GM12878 (cell line): ENCODE measurements around the gene TMPRSS2. TPM values are rescaled to one million over a fixed set of nuclear protein-coding genes. Genes with fewer than 3 reads are reported as not detected.

Experiments used
- ATAC-seq: fragments of 200-7000 bp; cut with Tn5 transposase; 3 replicates; pipeline ENCODE4 v1.9.1; 2020; ENCODE audit warnings: mild to moderate bottlenecking, moderate library complexity
- BruUV-seq: library from RNA; stranded (reverse); fragments of 400-500 nt; replicated peaks from 2 replicates; lab custom pipeline; 2021; lab: Mats Ljungman, UMichigan
- CTCF ChIA-PET: fragments of 300-600 bp; sonication (Branson Sonifier 250); formaldehyde crosslinking; extraction: SDS; loops from one replicate; lab custom pipeline; 2021; ENCODE audit warnings: inconsistent platforms; lab: Yijun Ruan, JAX
- POLR2A ChIA-PET: fragments of 350-600 bp; formaldehyde crosslinking; extraction: SDS; loops from one replicate; lab custom pipeline; 2021; ENCODE audit warnings: inconsistent platforms; lab: Charles Lee
- RAD21 ChIA-PET: fragments of 300-600 bp; sonication (Branson Sonifier 250); formaldehyde crosslinking; loops from one replicate; lab custom pipeline; 2023; ENCODE audit warnings: antibody characterized with exemption; ENCODE audit not compliant: unreplicated experiment; lab: Charles Lee
- SMC1A ChIA-PET: fragments of 300-600 bp; sonication (Branson Sonifier 250); formaldehyde crosslinking; loops from one replicate; lab custom pipeline; 2023; ENCODE audit not compliant: unreplicated experiment, uncharacterized antibody; lab: Charles Lee
- DNase-seq: peaks from one replicate; pipeline ENCODE4 v3.0.0-alpha.2; 2011; ENCODE audit warnings: low read depth, low spot score
- FAIRE-seq: peaks from 3 replicates; lab custom pipeline; 2011; peaks lifted over from hg19 to GRCh38; lab: Jason Lieb, UNC
- H2AFZ ChIP-seq: 2 replicates; pipeline ENCODE4 v1.6.0; 2011; ENCODE audit warnings: low read depth, low read length, control low read depth; ENCODE audit not compliant: control insufficient read depth
- H3K27ac ChIP-seq: 2 replicates; pipeline ENCODE4 v1.5.1; 2011; ENCODE audit warnings: control low read depth; ENCODE audit not compliant: control insufficient read depth, insufficient read depth
- H3K27me3 ChIP-seq, 2 experiments: replicated peaks in 1 of 2; 2 replicates each; pipeline versions ENCODE4 v1.6.0 to v1.6.1; 2011; ENCODE audit warnings: low read length in 1 of 2; ENCODE audit not compliant: control insufficient read depth in 2 of 2, insufficient read depth in 2 of 2
- H3K36me3 ChIP-seq, 2 experiments: 2 replicates each; pipeline ENCODE4 v1.5.1; 2011; ENCODE audit warnings: low read length in 1 of 2; ENCODE audit not compliant: control insufficient read depth in 2 of 2, insufficient read depth in 2 of 2
- H3K4me1 ChIP-seq: 2 replicates; pipeline ENCODE4 v1.6.1; 2011; ENCODE audit warnings: mild to moderate bottlenecking, low read length, moderate library complexity, mixed read lengths; ENCODE audit not compliant: control insufficient read depth, insufficient read depth
- H3K4me2 ChIP-seq: 2 replicates; pipeline ENCODE4 v1.6.0; 2011; ENCODE audit warnings: control low read depth; ENCODE audit not compliant: control insufficient read depth, insufficient read depth
- H3K4me3 ChIP-seq: fragments of 200-600 bp; sonication (generic); 2 replicates; pipeline ENCODE4 v1.5.1; 2016
- H3K79me2 ChIP-seq: 2 replicates; pipeline ENCODE4 v1.6.0; 2011; ENCODE audit warnings: low read length; ENCODE audit not compliant: control insufficient read depth, insufficient read depth
- H3K9ac ChIP-seq: 2 replicates; pipeline ENCODE4 v1.8.0; 2011; ENCODE audit warnings: low read length, control low read depth, mixed read lengths; ENCODE audit not compliant: control insufficient read depth, insufficient read depth
- H3K9me3 ChIP-seq: replicated peaks from 3 replicates; pipeline ENCODE4 v1.5.1; 2011; ENCODE audit warnings: mild to moderate bottlenecking, low read length; ENCODE audit not compliant: control insufficient read depth, insufficient read depth
- H4K20me1 ChIP-seq: 2 replicates; pipeline ENCODE4 v1.6.0; 2011; ENCODE audit not compliant: control insufficient read depth, insufficient read depth
- BCL11A ChIP-seq: IDR thresholded peaks from 2 replicates; pipeline ENCODE4 v1.6.1; 2011; ENCODE audit warnings: low read depth, low read length
- BMI1 ChIP-seq: fragments of 450-650 bp; IDR thresholded peaks from 2 replicates; pipeline ENCODE4 v1.6.1; 2016; ENCODE audit warnings: mild to moderate bottlenecking, moderate library complexity, borderline replicate concordance
- ESRRA ChIP-seq: IDR thresholded peaks from 2 replicates; pipeline ENCODE4 v1.6.1; 2012; ENCODE audit warnings: mild to moderate bottlenecking, low read length, improper control_type of control experiment
- GATAD2B ChIP-seq: fragments of 450-650 bp; conservative IDR thresholded peaks from 2 replicates; pipeline ENCODE4 v1.6.1; 2017; ENCODE audit warnings: low read depth, mild to moderate bottlenecking, moderate library complexity
- HDAC2 ChIP-seq: fragments of 200-600 bp; sonication (generic); IDR thresholded peaks from 2 replicates; pipeline ENCODE4 v1.6.1; 2017
- IKZF1 ChIP-seq: fragments of 450-650 bp; conservative IDR thresholded peaks from 2 replicates; pipeline ENCODE4 v1.6.1; 2017; ENCODE audit warnings: antibody characterized with exemption, mild to moderate bottlenecking
- MTA3 ChIP-seq: IDR thresholded peaks from 2 replicates; pipeline ENCODE4 v1.6.1; 2012; ENCODE audit warnings: low read length, inconsistent platforms, borderline replicate concordance
- MXI1 ChIP-seq: fragments of 150-350 bp; IDR thresholded peaks from 2 replicates; pipeline ENCODE4 v1.6.1; 2011; ENCODE audit warnings: low read depth, mild to moderate bottlenecking, inconsistent platforms, low read length, improper control_type of control experiment
- POLR2AphosphoS2 ChIP-seq: IDR thresholded peaks from 2 replicates; pipeline ENCODE4 v1.6.1; 2011; ENCODE audit warnings: low read depth, mild to moderate bottlenecking, low read length, improper control_type of control experiment, moderate library complexity
- STAT3 ChIP-seq: IDR thresholded peaks from 2 replicates; pipeline ENCODE4 v1.6.1; 2011; ENCODE audit warnings: low read depth, low read length, improper control_type of control experiment
- TCF7 ChIP-seq: IDR thresholded peaks from 2 replicates; pipeline ENCODE4 v1.6.1; 2014; ENCODE audit warnings: antibody characterized with exemption, borderline replicate concordance
- WGBS: methylation state at CpG from one replicate; pipeline ENCODE4 v1.1.6; 2016; ENCODE audit warnings: low lambda C conversion rate; ENCODE audit not compliant: insufficient replicate concordance, insufficient coverage; ENCODE audit errors: missing lambda C conversion rate; 5-methylcytosine and 5-hydroxymethylcytosine counted together
- in situ Hi-C: fragments of 300-500 bp; cut with MboI; formaldehyde crosslinking; loops from 9 replicates; pipeline ENCODE4 v1.14.3; 2018; ENCODE audit warnings: mixed read lengths
- intact Hi-C: fragments of 100-400 bp; cut with micrococcal nuclease; formaldehyde crosslinking; loops from one replicate; pipeline ENCODE4 v1.14.2; 2022; ENCODE audit not compliant: unreplicated experiment
- polyA plus RNA-seq, 11 experiments: library from polyadenylated mRNA; depleted of rRNA in 4 of 11; unstranded in 6 of 11; stranded (reverse) in 5 of 11; fragments of >200 nt; fragmentation: Nextera tagmentation in 4 of 11; fragmentation: Illumina TruSeq in 1 of 11; extraction: Ambion mirVana in 4 of 11; extraction: Trizol in 1 of 11; gene quantifications; 1 replicate in 1 of 11; 2 replicates in 10 of 11; pipeline versions ENCODE4 v1.2.1 to v1.2.3, GENCODE V29; 2011 to 2016; ENCODE audit warnings: inconsistent platforms in 2 of 11, missing spikeins in 2 of 11, low read depth in 1 of 11
- total RNA-seq, 4 experiments: library from RNA; depleted of rRNA in 3 of 4; stranded (reverse); fragments of >200 nt in 3 of 4; fragmentation: Illumina TruSeq in 1 of 4; extraction: Trizol in 1 of 4; gene quantifications; 2 replicates each; pipeline versions ENCODE4 v1.2.1 to v1.2.3, GENCODE V29; 2013 to 2021
- TF ChIP-seq, protein P1 (sequence below): IDR thresholded peaks from 2 replicates; pipeline ENCODE4 v1.6.1; 2012; ENCODE audit warnings: mild to moderate bottlenecking, low read depth, low read length
- TF ChIP-seq, protein P2 (sequence below): fragments of 450-650 bp; IDR thresholded peaks from 2 replicates; pipeline ENCODE4 v1.6.1; 2016; ENCODE audit warnings: mild to moderate bottlenecking
- TF ChIP-seq, protein P3 (sequence below): IDR thresholded peaks from 2 replicates; pipeline ENCODE4 v1.6.1; 2012; ENCODE audit warnings: low read length, inconsistent platforms
- TF ChIP-seq, protein P4 (sequence below): fragments of 450-650 bp; IDR thresholded peaks from 2 replicates; pipeline ENCODE4 v1.6.1; 2014; ENCODE audit warnings: mild to moderate bottlenecking

TMPRSS2 gene
- total and polyA plus RNA-seq, 10 of the 15 experiments (the other 5 are each of a cell fraction or from before 2014, with no cell fraction given): 0.19 to 0.26 TPM; not detected in 8

DNA sequence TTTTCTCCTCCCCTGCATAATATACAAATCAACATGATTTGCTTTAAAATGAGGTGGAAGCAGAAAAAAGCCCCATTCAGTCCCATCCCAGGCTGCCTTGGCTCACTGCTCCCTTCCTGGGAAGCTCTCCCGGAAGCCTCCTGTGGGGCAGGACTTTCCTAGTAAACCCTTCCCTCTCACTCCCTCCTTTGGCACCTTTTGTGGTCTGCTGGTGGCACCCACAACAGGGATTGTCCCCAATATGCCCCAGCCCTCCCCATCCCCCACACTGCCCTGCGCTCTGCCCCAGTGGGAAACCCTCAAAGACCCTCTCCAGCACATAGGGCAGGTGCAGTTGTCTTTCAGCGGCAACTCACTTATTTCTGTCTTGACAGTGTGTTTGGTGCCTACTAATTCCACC is 1.8 kb upstream of the TMPRSS2 start:
- H3K4me1 ChIP-seq: no peaks in the 10 kb centered on the region
- no peak overlapping the region for H3K27ac ChIP-seq
- FAIRE-seq: no peak
- H2AFZ ChIP-seq: no peak overlapping the region
- H3K9me3 ChIP-seq: no peaks in the 10 kb centered on the region
- no peak overlapping the region for H3K4me2 ChIP-seq
- no peak for DNase-seq
- peaks cover 8 to 10% of the 10 kb centered on the region in 2 experiments for H3K27me3 ChIP-seq
- H4K20me1 ChIP-seq: no peaks in the 10 kb centered on the region
- no TSS peak for BruUV-seq
- H3K79me2 ChIP-seq: no peaks in the 10 kb centered on the region
- H3K4me3 ChIP-seq: no peak overlapping the region
- in situ Hi-C loops (no loop called here), intact Hi-C loops (no loop called here)
- ChIA-PET SMC1A (no interaction called here), CTCF (interaction anchor here (2.0 kb wide), 1 partner anchor 227 kb away, joined by 8 read pairs; no protein-coding TSS in a partner anchor), RAD21 (interaction anchor here (1.4 kb wide), 1 partner anchor 227 kb away, joined by 5 read pairs; no protein-coding TSS in a partner anchor), POLR2A (no interaction called here)
- no peak for ATAC-seq
- WGBS: 39% methylated on average over 3 of the region's 3 CpGs
- H3K36me3 ChIP-seq: no peaks in the 10 kb centered on the region
- no peak overlapping the region for H3K9ac ChIP-seq
- TF ChIP-seq, protein P1, sequence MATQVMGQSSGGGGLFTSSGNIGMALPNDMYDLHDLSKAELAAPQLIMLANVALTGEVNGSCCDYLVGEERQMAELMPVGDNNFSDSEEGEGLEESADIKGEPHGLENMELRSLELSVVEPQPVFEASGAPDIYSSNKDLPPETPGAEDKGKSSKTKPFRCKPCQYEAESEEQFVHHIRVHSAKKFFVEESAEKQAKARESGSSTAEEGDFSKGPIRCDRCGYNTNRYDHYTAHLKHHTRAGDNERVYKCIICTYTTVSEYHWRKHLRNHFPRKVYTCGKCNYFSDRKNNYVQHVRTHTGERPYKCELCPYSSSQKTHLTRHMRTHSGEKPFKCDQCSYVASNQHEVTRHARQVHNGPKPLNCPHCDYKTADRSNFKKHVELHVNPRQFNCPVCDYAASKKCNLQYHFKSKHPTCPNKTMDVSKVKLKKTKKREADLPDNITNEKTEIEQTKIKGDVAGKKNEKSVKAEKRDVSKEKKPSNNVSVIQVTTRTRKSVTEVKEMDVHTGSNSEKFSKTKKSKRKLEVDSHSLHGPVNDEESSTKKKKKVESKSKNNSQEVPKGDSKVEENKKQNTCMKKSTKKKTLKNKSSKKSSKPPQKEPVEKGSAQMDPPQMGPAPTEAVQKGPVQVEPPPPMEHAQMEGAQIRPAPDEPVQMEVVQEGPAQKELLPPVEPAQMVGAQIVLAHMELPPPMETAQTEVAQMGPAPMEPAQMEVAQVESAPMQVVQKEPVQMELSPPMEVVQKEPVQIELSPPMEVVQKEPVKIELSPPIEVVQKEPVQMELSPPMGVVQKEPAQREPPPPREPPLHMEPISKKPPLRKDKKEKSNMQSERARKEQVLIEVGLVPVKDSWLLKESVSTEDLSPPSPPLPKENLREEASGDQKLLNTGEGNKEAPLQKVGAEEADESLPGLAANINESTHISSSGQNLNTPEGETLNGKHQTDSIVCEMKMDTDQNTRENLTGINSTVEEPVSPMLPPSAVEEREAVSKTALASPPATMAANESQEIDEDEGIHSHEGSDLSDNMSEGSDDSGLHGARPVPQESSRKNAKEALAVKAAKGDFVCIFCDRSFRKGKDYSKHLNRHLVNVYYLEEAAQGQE: no peak
- TF ChIP-seq BMI1: no peak
- TF ChIP-seq IKZF1: no peak
- TF ChIP-seq, protein P2, sequence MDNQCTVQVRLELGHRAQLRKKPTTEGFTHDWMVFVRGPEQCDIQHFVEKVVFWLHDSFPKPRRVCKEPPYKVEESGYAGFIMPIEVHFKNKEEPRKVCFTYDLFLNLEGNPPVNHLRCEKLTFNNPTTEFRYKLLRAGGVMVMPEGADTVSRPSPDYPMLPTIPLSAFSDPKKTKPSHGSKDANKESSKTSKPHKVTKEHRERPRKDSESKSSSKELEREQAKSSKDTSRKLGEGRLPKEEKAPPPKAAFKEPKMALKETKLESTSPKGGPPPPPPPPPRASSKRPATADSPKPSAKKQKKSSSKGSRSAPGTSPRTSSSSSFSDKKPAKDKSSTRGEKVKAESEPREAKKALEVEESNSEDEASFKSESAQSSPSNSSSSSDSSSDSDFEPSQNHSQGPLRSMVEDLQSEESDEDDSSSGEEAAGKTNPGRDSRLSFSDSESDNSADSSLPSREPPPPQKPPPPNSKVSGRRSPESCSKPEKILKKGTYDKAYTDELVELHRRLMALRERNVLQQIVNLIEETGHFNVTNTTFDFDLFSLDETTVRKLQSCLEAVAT: no peak
- TF ChIP-seq MTA3: no peak
- TF ChIP-seq POLR2AphosphoS2: no peak
- TF ChIP-seq BCL11A: no peak
- TF ChIP-seq MXI1: no peak
- no peak for TF ChIP-seq STAT3
- TF ChIP-seq, protein P3, sequence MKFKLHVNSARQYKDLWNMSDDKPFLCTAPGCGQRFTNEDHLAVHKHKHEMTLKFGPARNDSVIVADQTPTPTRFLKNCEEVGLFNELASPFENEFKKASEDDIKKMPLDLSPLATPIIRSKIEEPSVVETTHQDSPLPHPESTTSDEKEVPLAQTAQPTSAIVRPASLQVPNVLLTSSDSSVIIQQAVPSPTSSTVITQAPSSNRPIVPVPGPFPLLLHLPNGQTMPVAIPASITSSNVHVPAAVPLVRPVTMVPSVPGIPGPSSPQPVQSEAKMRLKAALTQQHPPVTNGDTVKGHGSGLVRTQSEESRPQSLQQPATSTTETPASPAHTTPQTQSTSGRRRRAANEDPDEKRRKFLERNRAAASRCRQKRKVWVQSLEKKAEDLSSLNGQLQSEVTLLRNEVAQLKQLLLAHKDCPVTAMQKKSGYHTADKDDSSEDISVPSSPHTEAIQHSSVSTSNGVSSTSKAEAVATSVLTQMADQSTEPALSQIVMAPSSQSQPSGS: no peak
- no peak for TF ChIP-seq TCF7
- TF ChIP-seq HDAC2: no peak
- TF ChIP-seq GATAD2B: no peak
- TF ChIP-seq, protein P4, sequence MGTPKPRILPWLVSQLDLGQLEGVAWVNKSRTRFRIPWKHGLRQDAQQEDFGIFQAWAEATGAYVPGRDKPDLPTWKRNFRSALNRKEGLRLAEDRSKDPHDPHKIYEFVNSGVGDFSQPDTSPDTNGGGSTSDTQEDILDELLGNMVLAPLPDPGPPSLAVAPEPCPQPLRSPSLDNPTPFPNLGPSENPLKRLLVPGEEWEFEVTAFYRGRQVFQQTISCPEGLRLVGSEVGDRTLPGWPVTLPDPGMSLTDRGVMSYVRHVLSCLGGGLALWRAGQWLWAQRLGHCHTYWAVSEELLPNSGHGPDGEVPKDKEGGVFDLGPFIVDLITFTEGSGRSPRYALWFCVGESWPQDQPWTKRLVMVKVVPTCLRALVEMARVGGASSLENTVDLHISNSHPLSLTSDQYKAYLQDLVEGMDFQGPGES: no peak
- no peak for TF ChIP-seq ESRRA
